NOMO-1 (cell line): Measurements from ENCODE around the gene USP10.

ENCODE experiments used
- DNase-seq, 2 experiments: peaks; one replicate each; lab custom pipeline; 2025; ENCODE audit not compliant: unreplicated experiment in 2 of 2; lab: John Stamatoyannopoulos, UW

Gene USP10

GRCh38 chr16:84699712-84700445 is at the start of gene USP10:
Gene USP10, plus strand, starts transcription at chr16:84700000. Its CDS starts 91 bp downstream, at chr16:84700091.
- DNase-seq = peak; percentile 69 to 86

GRCh38 chr16:84650062-84650991 is 49.5 kb upstream of the USP10 start:
- DNase-seq = no peak

GRCh38 chr16:84652566-84652965 is 47.2 kb upstream of the USP10 start:
- no peak for DNase-seq

- DNase-seq = no peak
These were observed 45.6 kb upstream of the USP10 start for GRCh38 chr16:84654238-84654637.

- no peak for DNase-seq
These were observed 44.8 kb upstream of the USP10 start for GRCh38 chr16:84654998-84655397.

- no peak for DNase-seq
These were observed 43.2 kb upstream of the USP10 start for GRCh38 chr16:84656649-84657048.

GRCh38 chr16:84657229-84657837 is 42.5 kb upstream of the USP10 start:
- no peak for DNase-seq

- DNase-seq = no peak
These were observed 41.1 kb upstream of the USP10 start for GRCh38 chr16:84658690-84659089.

- no peak for DNase-seq
These were observed 40.0 kb upstream of the USP10 start for GRCh38 chr16:84659656-84660300.

GRCh38 chr16:84660973-84661372 is 38.8 kb upstream of the USP10 start:
- DNase-seq = no peak

GRCh38 chr16:84661418-84662060 is 38.3 kb upstream of the USP10 start:
- no peak for DNase-seq

GRCh38 chr16:84662471-84662870 is 37.3 kb upstream of the USP10 start:
- DNase-seq = no peak

- no peak for DNase-seq
These were observed 36.2 kb upstream of the USP10 start for GRCh38 chr16:84663433-84664101.

- no peak for DNase-seq
These were observed 34.4 kb upstream of the USP10 start for GRCh38 chr16:84665359-84665758.

- DNase-seq = no peak
These were observed 34.0 kb upstream of the USP10 start for GRCh38 chr16:84665843-84666242.

- DNase-seq = no peak
These were observed 32.0 kb upstream of the USP10 start for GRCh38 chr16:84667600-84668309.

GRCh38 chr16:84670063-84670462 is 29.7 kb upstream of the USP10 start:
- no peak for DNase-seq

- DNase-seq = peak; percentile 68 to 81
These were observed 27.3 kb upstream of the USP10 start for GRCh38 chr16:84672276-84673202.
